Fibroblast of lung (primary cell): ENCODE data around the gene F2R.

Experiments
- EZH2 ChIP-seq: IDR thresholded peaks from 2 replicates; pipeline ENCODE4 v1.5.1; 2012; ENCODE audit warnings: low read length, control low read depth, mild to moderate bottlenecking; ENCODE audit errors: missing control alignments
- TF ChIP-seq, protein P1 (sequence below), 2 donors: IDR thresholded peaks in 1 of 2; conservative IDR thresholded peaks in 1 of 2; 1 replicate in 1 of 2; 2 replicates in 1 of 2; pipeline ENCODE4 v1.5.1; 2011 to 2012; ENCODE audit warnings: low read length in 2 of 2, control low read depth in 1 of 2, inconsistent platforms in 1 of 2, low read depth in 1 of 2, mild to moderate bottlenecking in 1 of 2

DNA sequence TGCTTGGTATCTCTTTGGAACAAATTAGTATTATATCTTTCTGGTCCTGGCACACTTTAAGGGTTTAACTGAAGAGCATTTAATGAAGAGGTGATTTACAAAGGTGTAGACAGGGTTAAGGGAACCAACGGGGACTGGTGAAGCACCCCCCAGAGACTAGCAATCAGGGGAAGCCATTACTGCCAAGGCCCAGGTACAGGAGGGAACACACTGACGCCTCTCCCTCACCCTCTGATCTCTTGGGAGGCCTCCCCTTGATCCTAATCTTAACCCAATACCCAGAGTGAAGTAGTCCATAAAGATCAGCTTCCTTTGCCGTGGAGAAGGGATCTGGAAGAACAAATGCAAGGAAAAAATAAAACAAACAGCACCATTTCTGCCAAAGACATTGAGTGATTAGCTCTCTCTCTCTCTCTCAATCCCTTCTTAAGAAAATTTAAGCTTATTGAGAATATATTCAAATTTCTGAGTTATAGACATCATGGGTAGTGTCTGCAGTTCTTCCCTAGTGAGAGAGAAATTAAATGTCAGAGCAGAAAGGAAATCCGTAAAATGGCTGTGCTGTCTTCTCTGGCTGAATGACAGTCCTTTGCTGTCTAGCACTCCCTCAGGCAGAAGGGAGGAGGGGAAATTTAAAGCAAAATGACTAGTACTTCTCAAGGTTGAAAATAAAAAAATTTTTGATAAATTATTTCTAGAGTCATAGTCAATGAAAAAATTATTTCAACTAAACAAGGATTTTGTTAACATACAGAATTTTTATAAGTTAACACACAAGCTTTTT, 20.0 kb downstream of the F2R start:
- TF ChIP-seq EZH2, result no peak
- TF ChIP-seq, protein P1, sequence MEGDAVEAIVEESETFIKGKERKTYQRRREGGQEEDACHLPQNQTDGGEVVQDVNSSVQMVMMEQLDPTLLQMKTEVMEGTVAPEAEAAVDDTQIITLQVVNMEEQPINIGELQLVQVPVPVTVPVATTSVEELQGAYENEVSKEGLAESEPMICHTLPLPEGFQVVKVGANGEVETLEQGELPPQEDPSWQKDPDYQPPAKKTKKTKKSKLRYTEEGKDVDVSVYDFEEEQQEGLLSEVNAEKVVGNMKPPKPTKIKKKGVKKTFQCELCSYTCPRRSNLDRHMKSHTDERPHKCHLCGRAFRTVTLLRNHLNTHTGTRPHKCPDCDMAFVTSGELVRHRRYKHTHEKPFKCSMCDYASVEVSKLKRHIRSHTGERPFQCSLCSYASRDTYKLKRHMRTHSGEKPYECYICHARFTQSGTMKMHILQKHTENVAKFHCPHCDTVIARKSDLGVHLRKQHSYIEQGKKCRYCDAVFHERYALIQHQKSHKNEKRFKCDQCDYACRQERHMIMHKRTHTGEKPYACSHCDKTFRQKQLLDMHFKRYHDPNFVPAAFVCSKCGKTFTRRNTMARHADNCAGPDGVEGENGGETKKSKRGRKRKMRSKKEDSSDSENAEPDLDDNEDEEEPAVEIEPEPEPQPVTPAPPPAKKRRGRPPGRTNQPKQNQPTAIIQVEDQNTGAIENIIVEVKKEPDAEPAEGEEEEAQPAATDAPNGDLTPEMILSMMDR (conservative IDR thresholded peaks at IDR 0.05 in 1 of 2, IDR thresholded peaks at IDR 0.05 in 1 of 2; ENCODE audit: low read depth in 1 of 2, low read length in 2 of 2), result no peak
